ENCODE results near the gene WFDC5. TPM values are rescaled to one million over a fixed set of nuclear protein-coding genes. Genes with fewer than 3 reads are reported as not detected.
"Not testable (repeated sequence)": the region's sequence is repeated elsewhere in the genome, so short reads cannot be mapped to it uniquely, and the experiment has no call there.

WFDC5 gene, protein sequence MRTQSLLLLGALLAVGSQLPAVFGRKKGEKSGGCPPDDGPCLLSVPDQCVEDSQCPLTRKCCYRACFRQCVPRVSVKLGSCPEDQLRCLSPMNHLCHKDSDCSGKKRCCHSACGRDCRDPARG
- total RNA-seq (2014; rRNA removed; shearing (Covaris generic)) = not detected in 2 replicates
- not detected in 2 replicates for polyA plus RNA-seq (2014; cell fraction: nucleus; rRNA removed)

DNA sequence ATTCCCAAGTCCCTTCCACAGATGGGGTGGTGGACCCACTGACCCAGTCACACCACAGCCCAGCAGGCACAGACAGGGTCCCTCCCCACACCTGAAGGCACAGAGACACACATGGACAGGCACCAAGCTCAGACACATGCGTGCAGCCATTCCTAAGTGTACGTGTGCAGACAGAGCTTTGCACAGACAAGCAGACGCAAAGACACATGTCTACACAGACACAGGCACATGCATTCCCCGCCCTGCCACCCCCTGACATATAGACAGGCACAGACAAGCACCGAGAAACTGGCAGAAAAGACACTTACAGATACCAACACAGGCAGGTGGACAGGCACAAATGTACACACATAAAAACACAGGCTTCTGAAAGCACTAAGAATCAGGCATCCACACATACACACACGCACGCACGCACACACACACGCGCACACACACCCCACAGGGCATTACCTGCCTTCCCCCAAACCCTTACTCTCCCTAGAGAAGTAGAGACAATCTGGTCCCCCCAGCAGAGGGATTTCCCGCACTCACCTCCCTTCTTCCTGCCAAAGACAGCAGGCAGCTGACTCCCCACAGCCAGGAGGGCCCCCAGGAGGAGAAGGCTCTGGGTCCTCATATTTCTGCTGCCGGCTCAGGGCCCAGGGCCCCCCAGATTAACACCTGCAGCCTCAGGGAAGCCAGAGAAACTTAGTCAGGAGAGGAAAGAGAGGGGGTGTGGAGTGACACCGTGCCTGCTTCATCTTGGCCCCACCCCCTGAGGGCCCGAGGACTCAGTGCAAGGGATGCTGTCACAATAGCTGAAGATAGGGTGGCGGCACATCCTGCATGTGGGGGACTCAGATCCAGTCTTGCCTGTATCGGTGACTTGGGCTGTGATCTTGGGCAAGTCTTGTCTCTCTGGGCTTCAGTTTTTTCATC, at the start of gene WFDC5:
WFDC5 (minus strand) TSS at position 710 of the 921 bp plus-strand sequence; CDS start at position 619, 91 bp downstream.
- DNase-seq (ENCODE audit: extremely low read depth, low read depth) = no peak

DNA sequence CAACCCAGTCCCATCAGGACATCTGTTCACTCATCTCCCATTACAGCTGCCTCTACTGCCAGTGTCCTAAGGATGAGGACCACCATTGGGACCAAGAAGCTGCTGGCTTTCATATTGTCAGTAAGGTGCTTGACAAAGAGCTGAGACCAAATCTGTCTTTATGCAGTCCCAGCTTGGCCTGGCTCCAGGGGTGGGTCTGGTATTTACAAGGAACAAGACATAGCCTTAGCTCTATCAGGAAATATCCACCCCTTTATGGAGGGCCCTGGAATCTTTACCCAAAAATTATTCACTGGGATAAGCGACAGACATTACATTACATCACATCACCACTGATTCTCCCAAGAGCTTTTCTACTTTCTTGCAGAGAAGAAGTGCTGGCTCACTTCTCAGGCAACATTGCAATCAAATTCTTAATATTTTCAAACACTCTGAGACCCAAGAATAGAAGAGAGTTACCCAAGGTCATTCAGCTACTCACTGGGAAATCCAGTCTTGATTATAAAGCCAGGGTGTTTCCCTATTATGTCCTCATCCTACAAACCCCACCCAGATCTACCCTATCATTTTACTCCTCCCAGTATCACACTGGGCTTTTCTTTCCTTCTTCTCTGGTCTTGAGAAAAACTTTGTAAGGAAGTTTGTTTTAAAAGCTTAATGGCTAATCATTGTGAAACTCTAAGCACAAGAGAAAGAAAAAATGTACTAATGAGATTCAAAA, 48.3 kb upstream of the WFDC5 start:
- DNase-seq (ENCODE audit: extremely low read depth, low read depth) = no peak

DNA sequence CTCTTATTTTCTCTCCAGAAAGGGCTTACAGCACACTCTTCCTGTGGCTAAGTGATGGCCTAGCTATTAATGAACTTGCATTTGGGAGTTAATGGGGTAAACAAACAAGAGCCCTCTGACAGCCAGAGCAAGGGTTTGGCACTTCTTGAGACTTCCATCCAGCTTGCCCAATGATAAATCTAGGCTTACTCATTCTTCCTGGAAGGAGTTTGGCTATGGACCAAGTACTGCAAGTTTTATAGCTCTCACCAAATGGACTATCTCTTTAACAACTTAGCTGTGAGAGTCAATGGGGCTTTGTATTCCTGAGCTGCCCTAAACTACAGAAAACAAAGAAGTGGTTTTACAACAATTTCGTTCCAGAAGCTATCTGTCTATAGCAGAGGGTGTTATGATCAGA, 43.0 kb upstream of the WFDC5 start:
- DNase-seq (ENCODE audit: extremely low read depth, low read depth) = no peak

DNA sequence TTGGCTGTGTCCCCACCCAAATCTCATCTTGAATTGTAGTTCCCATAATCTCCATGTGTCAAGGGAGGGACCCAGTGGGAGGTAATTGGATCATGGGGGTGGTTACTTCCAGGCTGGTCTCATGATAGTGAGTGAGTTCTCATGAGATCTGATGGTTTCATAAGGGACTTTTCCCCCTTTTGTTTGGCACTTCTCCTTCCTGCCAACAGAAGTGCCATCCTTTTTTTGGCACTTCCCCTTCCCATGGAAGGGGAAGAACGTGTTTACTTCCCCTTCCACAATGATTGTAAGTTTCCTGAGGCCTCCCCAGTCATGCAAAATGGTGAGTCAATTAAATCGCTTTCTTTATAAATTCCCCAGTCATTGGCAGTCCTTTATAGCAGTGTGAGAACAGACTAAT, 41.7 kb upstream of the WFDC5 start:
- DNase-seq (ENCODE audit: extremely low read depth, low read depth) = no peak

DNA sequence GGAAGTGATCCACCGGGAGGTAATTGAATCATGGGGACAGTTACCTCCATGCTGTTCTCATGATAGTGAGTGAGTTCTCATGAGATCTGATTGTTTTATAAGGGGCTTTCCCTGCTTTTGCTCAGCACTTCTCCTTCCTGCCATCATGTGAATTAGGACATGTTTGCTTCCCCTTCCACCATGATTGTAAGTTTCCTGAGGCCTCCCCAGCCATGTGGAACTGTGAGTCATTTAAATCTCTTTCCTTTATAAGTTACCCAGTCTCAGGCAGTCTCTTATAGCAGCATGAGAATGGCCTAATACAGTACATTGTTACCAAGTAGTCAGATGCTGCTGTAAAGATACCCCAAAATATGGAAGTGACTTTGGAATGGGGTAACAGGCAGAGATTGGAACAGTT, 39.8 kb upstream of the WFDC5 start:
- not testable (repeated sequence) for DNase-seq (ENCODE audit: extremely low read depth, low read depth)

DNA sequence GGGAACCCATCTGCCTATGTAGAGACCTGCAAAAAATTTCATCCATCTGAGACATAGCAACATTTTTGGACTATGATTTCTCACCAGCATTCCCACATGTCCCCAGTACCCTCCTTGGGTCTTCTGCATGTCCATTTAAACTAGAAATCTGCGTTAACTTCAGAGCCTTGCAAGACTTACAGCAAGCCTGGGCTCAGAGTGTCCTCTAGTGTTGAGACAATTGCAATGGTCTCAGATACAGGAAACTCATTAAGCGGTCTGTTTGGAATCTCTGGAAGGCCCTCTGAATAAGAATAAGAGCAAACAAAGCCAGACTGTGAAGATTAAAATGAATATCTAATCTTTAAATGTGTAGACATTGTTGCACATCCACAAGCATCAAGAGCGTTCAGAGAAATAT, 39.2 kb upstream of the WFDC5 start:
- no peak for DNase-seq (ENCODE audit: extremely low read depth, low read depth)

DNA sequence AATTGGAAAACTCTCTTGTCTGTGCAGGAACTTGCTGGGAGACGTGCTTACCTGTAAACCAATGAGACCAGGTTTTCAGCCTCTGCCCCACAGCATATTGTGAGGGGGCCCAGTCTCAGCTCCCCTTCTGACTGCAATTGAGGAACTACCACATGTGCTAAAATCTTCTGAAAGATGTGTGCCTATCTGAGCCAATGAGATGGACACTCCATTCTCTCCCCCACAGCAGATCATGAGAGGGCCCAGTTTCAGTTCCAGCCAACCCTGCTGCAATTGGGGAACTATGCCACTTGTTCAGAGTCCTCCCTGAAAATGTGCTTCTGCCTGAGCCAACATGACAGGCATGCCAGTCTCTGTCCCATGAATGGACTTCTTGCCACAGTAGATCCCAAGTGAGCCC, 38.8 kb upstream of the WFDC5 start:
- no peak for DNase-seq (ENCODE audit: extremely low read depth, low read depth)

DNA sequence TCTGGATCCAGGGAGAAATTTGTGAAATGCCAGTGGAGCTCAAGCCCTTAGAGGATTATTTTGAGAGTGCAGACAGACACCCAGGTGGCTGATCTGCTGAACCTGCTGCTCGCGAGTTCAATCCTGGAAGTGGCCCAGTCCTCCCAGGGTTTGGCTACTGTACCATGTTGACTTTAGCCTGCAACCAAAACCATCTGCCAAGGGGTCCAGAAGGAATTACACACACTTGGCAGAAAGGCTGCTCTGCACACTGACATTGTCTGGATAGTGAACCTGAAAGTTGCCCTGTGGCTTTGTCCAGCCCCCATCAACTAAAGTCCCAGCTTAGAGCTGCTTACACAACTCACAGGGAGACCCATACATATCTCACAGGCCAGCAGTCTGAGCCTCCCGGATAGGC, 38.2 kb upstream of the WFDC5 start:
- DNase-seq (ENCODE audit: extremely low read depth, low read depth) = no peak

DNA sequence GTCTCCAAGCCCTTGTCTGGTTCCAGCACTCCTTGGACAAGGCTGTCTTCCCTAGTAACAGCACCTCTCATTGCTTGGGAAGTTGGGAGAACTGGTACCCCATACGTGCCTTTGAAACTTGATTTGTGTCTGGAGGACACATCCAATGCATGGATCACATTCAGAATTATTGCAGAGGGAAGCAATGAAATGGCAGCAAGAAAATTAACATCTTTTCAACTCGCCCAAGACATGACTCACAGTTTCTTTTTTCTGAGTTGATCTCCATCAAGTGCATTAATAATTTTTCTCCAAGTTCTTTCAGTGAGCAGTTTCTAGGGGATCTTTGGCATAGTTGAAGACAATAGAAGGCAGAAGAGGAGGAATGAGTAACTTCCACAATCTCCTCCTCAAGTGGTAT, 37.4 kb upstream of the WFDC5 start:
- no peak for DNase-seq (ENCODE audit: extremely low read depth, low read depth)

DNA sequence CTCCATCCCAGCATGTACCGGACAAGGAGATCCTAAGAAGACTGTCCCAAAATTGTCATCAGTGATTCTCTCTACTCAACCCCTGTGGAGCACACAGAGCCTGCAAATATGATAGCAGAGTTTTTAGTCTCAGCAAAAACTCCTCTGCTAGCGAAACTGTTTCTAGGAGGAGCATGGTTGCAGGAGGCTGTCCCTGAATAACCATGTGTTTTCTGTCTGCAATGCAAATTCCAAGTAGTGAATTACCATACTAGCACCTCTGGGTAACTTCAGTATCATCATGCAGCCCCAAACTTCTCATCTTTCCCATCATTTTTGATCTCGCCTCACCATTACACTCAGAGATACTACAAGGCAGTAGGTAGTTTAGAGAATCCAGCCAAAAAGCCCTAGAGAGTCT, 34.1 kb upstream of the WFDC5 start:
- DNase-seq (ENCODE audit: extremely low read depth, low read depth) = no peak

DNA sequence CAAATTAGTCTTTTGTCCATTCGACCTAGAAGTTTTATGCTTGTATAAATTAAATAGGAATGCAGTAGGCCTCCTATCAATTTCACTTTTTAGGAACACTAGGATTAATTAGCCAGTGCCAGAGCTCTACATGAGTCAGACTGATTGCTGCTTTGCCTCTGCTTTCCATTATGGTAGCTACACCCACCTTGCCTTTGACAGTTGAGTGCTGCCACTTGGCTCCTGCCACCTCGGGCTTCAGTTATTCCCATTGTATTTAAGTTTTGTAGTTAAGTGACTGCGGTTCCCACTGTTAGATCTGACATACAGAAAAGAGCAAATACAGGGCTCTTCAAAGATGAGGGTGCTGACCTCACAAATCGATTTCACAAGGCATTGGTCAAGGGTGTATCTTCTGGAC, 25.9 kb upstream of the WFDC5 start:
- DNase-seq (ENCODE audit: extremely low read depth, low read depth) = no peak

DNA sequence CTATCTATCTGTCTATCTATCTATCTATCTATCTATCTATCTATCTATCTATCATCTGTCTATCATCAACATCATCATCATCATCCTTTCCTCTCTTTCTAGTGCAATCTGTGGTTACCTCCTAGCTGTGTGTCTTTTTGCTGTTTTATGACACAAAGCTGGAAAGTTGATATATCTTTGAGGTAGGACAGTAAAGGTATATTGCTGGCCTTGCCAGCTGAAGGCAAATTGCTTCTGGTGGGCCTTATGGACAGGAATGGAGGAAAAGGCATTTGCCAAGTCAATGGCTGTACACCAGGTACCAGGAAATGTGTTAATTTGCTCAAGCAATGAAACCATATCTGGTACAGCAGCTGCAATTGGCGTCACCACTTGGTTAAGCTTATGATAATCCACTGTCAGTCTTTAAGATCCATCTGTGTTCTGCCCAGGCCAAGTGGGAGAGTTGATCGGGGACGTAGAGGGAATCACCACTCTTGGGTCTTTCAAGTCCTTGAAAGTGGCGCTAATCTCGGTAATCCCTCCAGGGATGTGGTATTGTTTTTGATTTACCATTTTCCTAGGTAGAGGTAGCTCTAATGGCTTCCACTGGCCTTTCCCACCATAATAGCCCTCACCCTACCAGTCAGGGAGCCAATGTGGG, 24.9 kb upstream of the WFDC5 start:
- not testable (repeated sequence) for DNase-seq (ENCODE audit: extremely low read depth, low read depth)

DNA sequence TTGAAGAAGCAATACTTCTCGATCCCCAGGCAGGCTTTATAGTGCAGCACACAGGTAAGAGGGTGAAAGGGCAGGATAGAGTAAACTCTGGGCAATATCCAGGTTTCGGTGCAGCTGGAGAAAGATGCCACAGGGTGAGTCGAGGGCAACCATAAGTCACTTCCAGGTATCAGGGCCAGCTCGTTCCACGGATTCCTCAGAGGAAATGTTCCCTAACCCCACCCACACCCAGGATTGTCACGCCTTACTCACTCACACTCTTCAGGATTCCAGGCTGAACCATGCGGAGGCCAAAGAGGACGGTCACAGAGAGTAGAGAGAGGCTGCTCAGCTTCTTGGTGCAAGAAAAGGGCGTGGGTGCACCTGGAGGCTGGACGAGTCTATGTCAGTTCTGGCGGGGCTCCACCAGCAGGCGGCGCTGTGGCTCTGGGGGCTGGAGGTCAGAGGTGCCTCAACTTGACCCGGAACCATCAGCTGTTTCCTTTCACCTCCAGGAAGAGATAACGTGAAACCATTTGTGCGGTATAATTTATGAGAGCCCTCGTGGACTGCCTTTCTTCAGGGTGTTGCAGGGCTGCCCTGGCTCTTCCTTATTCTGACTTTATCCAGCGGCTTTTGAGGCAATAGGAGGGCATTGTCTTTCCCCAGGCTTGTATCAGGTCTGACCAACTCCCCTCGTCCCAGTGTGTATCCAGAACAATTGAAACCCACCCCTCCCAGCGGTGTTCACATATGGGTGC, 23.8 kb upstream of the WFDC5 start:
- DNase-seq (ENCODE audit: extremely low read depth, low read depth) = peak; percentile 34

DNA sequence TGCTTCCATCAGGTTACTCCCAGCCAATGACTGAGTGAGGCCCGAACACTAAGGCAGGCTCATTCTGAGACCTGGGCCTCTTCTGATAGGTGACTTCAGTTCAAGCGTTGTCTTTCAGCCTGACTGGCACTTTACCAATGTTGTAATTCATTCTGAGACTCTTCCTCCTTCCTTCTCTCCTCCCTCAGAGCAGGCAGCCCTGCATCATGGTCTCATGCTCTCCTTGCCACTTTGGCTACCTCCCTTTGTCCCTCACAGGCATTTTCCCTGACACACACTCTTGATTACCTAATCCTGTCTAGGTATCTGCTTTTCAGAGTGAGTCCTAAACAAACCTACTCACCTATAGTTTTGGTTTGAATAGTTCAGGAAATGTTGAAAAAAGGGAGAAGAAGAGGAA, 21.9 kb upstream of the WFDC5 start:
- no peak for DNase-seq (ENCODE audit: extremely low read depth, low read depth)

DNA sequence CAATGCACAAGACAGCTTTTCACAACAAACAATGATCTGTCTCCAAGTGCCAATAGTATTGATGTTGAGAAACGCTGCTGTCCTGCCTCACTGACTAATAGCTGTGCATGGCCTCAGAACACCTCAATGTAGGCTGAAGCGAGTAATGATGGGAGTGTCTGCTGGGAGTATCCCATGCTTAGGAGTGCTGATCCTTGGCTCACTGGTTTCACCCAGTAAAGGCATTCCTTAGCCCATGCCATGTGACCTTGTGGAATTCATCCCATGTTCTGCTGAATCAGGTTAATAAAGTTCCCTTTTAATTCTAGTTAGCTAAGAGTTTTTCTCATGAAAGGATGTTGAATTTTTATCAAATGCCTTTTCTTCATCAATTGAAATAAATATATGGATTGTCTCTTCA, 13.1 kb upstream of the WFDC5 start:
- no peak for DNase-seq (ENCODE audit: extremely low read depth, low read depth)

DNA sequence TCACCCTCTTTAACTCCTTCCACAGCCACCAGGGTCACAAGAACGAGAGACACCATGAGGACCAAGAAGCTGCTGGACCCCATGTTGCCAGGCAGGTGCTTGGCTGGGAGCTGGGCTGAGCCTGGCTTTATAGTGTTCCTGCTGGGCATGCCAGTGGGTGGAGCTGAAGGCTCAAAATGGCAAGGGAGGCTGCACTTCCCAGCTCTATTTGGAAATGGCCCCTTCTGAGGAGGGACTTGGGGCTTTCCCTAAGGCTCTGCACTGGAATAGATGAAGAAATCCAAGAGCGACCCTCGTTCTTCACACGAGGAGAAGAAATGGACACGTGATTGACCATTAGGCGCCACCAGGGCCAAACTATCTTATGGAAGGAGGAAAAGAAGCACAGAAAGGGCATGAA, 9.4 kb upstream of the WFDC5 start, which contains the start of gene WFDC12:
WFDC12 (minus strand) TSS at position 101 of the 400 bp plus-strand sequence; CDS start at position 83, 18 bp downstream.
- no peak for DNase-seq (ENCODE audit: extremely low read depth, low read depth)

DNA sequence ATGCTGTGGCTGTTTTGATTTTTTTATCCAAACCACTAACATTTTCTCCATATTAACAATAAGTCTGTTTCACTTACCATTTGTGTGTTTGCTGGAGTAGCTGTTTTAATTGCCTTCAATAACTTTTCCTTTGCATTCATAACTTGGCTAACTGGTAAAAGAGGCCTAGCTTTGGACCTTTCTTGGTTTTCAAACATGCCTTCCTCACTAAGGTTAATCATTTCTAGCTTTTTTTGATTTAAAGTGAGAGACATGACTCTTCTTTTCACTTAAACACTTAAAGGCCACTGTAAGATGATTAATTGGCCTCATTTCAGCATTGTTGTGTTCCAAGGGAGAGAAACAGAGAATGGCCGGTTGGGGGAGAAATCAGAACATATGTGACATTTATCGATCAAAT, 6.4 kb upstream of the WFDC5 start:
- DNase-seq (ENCODE audit: extremely low read depth, low read depth) = no peak

DNA sequence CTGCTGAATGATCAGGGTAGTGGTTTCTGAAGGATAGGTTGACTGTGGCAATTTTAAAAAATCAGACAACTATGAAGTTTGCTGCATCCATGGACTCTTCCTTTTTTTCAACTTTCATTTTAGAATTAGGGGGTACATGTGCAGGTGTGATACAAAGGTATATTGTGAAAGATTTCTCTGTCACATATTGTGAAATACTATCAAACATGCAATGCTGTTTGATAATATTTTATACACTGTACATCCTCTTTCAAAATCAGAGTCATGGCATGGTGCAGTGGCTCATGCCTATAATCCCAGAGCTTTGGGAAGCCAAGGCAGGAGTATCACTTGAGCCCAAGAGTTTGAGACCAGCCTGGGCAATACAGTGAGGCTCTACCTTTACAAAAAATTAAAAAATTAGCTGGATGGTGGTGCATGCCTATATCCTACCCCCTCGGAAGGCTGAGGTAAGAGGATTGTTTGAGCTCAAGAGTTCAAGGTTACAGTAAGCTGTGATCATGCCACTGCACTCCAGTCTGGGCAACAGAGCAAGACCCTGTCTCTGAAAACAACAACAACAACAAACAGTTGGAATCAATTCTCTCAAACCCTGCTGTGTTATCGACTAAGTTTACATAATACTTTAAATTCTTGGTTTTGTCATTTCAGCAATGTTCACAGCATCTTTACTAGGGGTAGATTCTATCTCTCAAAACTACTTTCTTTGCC, 4.7 kb upstream of the WFDC5 start:
- no peak for DNase-seq (ENCODE audit: extremely low read depth, low read depth)

DNA sequence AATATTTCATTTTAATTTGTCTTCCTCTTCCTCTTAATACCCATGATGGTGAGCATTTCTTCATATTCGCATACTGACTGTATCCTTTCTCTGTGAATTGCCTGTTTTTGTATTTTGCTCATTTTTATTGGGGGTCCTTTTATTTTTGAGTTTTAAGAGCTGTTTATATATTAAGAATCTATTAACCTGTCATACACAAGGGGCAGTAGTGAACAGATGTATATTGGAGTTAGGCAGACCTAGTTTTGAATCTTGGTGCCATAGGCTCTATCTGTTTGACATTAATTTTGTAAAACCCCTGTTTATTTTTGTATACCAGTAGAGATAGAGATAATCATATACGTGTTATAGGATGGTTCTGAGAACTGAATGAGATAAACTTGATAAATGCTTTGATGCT, 3.1 kb upstream of the WFDC5 start:
- DNase-seq (ENCODE audit: extremely low read depth, low read depth) = no peak

DNA sequence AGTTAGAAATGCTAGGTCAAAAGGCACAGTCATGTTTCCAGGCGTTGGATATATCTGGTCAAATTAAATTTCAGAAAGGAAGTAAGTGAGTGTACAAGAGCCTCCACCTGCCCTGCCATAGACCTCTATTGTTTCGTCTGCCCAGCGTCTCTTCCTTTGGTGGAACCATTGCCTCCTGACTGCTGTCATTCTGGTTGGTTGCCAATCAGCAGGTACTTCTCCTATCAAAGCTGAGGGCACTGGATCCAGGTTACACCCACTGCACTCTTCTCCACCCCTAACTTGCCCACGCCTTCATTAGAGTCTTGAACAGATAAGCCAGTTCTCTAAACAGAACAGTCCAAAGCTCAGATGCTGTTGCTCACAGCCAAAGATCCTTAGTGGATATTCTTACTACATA, 2.6 kb upstream of the WFDC5 start:
- DNase-seq (ENCODE audit: extremely low read depth, low read depth) = no peak
